ENCODE measurements around the gene OR4S1. TPM values are rescaled to one million over a fixed set of nuclear protein-coding genes. Genes with fewer than 3 reads are reported as not detected.

OR4S1 gene
- not detected in 2 replicates for total RNA-seq
- long read RNA-seq: 0 reads

- H3K4me3 Mint-ChIP-seq (ENCODE audit: unreplicated experiment): no peak within 1 kb of the TSS
- no peaks in the 10 kb centered on the region for H3K27me3 Mint-ChIP-seq (ENCODE audit: unreplicated experiment)
- H3K36me3 Mint-ChIP-seq (ENCODE audit: unreplicated experiment): no peaks in the 10 kb centered on the region
- no peaks in the 10 kb centered on the region for H3K4me1 Mint-ChIP-seq (ENCODE audit: unreplicated experiment)
- DNase-seq (ENCODE audit: extremely low spot score, unreplicated experiment): no peak
- no peaks in the 10 kb centered on the region for H3K9me3 Mint-ChIP-seq (ENCODE audit: unreplicated experiment)
- no peak within 1 kb of the TSS for H3K27ac Mint-ChIP-seq (ENCODE audit: unreplicated experiment)
- TF ChIP-seq, protein P1, sequence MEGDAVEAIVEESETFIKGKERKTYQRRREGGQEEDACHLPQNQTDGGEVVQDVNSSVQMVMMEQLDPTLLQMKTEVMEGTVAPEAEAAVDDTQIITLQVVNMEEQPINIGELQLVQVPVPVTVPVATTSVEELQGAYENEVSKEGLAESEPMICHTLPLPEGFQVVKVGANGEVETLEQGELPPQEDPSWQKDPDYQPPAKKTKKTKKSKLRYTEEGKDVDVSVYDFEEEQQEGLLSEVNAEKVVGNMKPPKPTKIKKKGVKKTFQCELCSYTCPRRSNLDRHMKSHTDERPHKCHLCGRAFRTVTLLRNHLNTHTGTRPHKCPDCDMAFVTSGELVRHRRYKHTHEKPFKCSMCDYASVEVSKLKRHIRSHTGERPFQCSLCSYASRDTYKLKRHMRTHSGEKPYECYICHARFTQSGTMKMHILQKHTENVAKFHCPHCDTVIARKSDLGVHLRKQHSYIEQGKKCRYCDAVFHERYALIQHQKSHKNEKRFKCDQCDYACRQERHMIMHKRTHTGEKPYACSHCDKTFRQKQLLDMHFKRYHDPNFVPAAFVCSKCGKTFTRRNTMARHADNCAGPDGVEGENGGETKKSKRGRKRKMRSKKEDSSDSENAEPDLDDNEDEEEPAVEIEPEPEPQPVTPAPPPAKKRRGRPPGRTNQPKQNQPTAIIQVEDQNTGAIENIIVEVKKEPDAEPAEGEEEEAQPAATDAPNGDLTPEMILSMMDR (IDR thresholded peaks at IDR 0.05): no peak
Measured at GRCh38 chr11:48305923-48306322, at the start of gene OR4S1. Gene OR4S1, plus strand, starts transcription at chr11:48306223. Its CDS starts 0 bp downstream, at chr11:48306223.

- Mint-ChIP-seq H3K36me3 (ENCODE audit: unreplicated experiment) (no peaks in the 10 kb centered on the region), H3K4me3 (ENCODE audit: unreplicated experiment) (no peak overlapping the region), H3K4me1 (ENCODE audit: unreplicated experiment) (no peaks in the 10 kb centered on the region), H3K9me3 (ENCODE audit: unreplicated experiment) (no peaks in the 10 kb centered on the region), H3K27ac (ENCODE audit: unreplicated experiment) (no peak overlapping the region), H3K27me3 (ENCODE audit: unreplicated experiment) (no peaks in the 10 kb centered on the region)
- DNase-seq (ENCODE audit: extremely low spot score, unreplicated experiment): no peak
- TF ChIP-seq, protein P1 (IDR thresholded peaks at IDR 0.05): no peak
Measured at GRCh38 chr11:48261600-48261999, 44.4 kb upstream of the OR4S1 start.

- Mint-ChIP-seq H3K36me3 (ENCODE audit: unreplicated experiment) (no peaks in the 10 kb centered on the region), H3K27me3 (ENCODE audit: unreplicated experiment) (no peaks in the 10 kb centered on the region), H3K4me3 (ENCODE audit: unreplicated experiment) (no peak within 1 kb of the TSS), H3K9me3 (ENCODE audit: unreplicated experiment) (no peaks in the 10 kb centered on the region), H3K4me1 (ENCODE audit: unreplicated experiment) (no peaks in the 10 kb centered on the region), H3K27ac (ENCODE audit: unreplicated experiment) (no peak within 1 kb of the TSS)
- DNase-seq (ENCODE audit: extremely low spot score, unreplicated experiment): no peak
- TF ChIP-seq, protein P1 (IDR thresholded peaks at IDR 0.05): no peak
Measured at GRCh38 chr11:48263423-48263911, 42.6 kb upstream of the OR4S1 start, which contains the start of gene OR4X1. Gene OR4X1, plus strand, starts transcription at chr11:48263861. Its CDS starts 0 bp downstream, at chr11:48263861.

DNA sequence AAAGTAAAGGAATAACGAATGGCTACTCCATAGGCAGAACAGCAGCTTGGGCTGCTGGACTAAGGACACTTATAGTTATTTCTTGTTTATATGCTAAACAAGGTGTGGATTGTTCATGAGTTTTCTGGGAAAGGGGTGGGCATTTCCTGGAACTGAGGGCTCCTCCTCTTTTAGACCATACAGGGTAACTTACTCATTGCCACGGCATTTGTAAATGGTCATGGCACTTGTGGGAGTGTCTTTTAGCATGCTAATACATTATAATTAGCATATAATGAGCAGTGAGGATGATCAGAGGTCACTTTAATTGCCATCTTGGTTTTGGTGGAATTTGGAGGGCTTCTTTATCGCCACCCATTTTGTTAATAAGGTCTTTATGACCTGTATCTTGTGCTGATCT is 35.4 kb upstream of the OR4S1 start:
- no peaks in the 10 kb centered on the region for H3K36me3 Mint-ChIP-seq (ENCODE audit: unreplicated experiment)
- H3K27me3 Mint-ChIP-seq (ENCODE audit: unreplicated experiment): no peaks in the 10 kb centered on the region
- H3K4me1 Mint-ChIP-seq (ENCODE audit: unreplicated experiment): no peaks in the 10 kb centered on the region
- H3K4me3 Mint-ChIP-seq (ENCODE audit: unreplicated experiment): no peak overlapping the region
- DNase-seq (ENCODE audit: extremely low spot score, unreplicated experiment): no peak
- no peak overlapping the region for H3K27ac Mint-ChIP-seq (ENCODE audit: unreplicated experiment)
- no peaks in the 10 kb centered on the region for H3K9me3 Mint-ChIP-seq (ENCODE audit: unreplicated experiment)
- TF ChIP-seq, protein P1 (IDR thresholded peaks at IDR 0.05): no peak

- Mint-ChIP-seq H3K9me3 (ENCODE audit: unreplicated experiment) (no peaks in the 10 kb centered on the region), H3K27me3 (ENCODE audit: unreplicated experiment) (no peaks in the 10 kb centered on the region), H3K4me1 (ENCODE audit: unreplicated experiment) (no peaks in the 10 kb centered on the region), H3K27ac (ENCODE audit: unreplicated experiment) (no peak overlapping the region), H3K36me3 (ENCODE audit: unreplicated experiment) (no peaks in the 10 kb centered on the region), H3K4me3 (ENCODE audit: unreplicated experiment) (no peak overlapping the region)
- TF ChIP-seq, protein P1 (IDR thresholded peaks at IDR 0.05): no peak
- no peak for DNase-seq (ENCODE audit: extremely low spot score, unreplicated experiment)
Measured at GRCh38 chr11:48272606-48273005, 33.4 kb upstream of the OR4S1 start.

Measured in osteocyte (in vitro differentiated cells).